Esophagus squamous epithelium (tissue), 4 donors: Measurements from ENCODE around the gene AMBN.

Experiments
- POLR2A ChIP-seq, 4 donors: fragments of 450-650 bp; IDR thresholded peaks; one replicate each; pipeline ENCODE4 v1.6.1; 2017; ENCODE audit warnings: antibody characterized with exemption in 4 of 4, mild to moderate bottlenecking in 4 of 4, moderate library complexity in 3 of 4
- TF ChIP-seq, protein P1 (sequence below), 6 experiments: fragments of 450-650 bp in 4 of 6; fragments of 200-600 bp in 2 of 6; sonication (generic) in 2 of 6; IDR thresholded peaks; one replicate each; pipeline ENCODE4 v1.5.1; 2016 to 2019; ENCODE audit warnings: antibody characterized with exemption in 6 of 6, mild to moderate bottlenecking in 4 of 6, moderate library complexity in 4 of 6

DNA sequence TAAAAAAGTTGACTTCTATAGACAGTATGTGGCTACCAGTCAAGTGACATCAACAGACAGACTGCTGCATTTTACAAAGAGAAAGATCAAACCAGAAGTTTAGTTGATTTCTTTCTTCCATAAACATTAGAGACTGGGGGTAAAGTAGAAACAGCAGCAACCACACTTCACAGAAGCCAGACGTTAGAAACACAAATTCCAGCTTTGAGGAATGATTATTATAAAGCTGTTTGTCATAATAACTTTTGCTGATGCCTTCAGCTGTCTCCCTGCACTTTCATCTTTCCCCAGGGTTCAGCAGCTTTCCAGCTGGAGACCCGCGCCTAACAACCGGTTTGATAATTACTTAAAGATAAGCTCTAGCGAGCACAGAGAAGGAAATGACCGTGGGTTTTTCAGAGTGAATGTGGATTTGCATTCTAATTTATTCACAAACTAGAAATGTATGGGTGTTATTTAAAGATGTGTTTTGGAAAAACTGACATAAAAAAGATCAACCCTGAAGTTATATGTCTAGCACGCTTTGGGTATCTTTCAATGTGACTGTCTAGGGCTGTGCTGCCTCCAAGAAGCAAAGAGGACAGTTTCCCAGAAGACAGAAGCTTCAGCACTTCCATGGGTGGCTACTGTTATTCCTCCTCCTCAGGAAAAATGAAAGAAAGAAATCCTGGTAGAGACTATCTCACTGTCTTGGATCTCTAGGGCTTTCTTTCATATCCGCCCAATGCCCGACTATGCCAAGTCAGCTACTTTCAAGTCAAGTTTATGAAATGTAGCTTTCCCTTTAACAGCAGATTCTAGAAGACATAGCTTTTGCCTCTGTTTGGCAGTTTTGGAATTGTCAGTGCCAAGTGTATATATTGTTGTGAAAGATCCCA, 21.5 kb downstream of the AMBN start:
- TF ChIP-seq, protein P1, sequence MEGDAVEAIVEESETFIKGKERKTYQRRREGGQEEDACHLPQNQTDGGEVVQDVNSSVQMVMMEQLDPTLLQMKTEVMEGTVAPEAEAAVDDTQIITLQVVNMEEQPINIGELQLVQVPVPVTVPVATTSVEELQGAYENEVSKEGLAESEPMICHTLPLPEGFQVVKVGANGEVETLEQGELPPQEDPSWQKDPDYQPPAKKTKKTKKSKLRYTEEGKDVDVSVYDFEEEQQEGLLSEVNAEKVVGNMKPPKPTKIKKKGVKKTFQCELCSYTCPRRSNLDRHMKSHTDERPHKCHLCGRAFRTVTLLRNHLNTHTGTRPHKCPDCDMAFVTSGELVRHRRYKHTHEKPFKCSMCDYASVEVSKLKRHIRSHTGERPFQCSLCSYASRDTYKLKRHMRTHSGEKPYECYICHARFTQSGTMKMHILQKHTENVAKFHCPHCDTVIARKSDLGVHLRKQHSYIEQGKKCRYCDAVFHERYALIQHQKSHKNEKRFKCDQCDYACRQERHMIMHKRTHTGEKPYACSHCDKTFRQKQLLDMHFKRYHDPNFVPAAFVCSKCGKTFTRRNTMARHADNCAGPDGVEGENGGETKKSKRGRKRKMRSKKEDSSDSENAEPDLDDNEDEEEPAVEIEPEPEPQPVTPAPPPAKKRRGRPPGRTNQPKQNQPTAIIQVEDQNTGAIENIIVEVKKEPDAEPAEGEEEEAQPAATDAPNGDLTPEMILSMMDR (IDR thresholded peaks at IDR 0.05): no peak
- no peak for TF ChIP-seq POLR2A (IDR thresholded peaks at IDR 0.05)
